SK-N-SH treated with all-trans-retinoic acid at 6 μM for 48 hours (cell line): ENCODE results near the gene RAE1.

Experiments used
- ATAC-seq: fragments of 200-7000 bp; cut with Tn5 transposase; 3 replicates; pipeline ENCODE4 v1.9.1; 2020; ENCODE audit warnings: mild to moderate bottlenecking, moderate library complexity
- ARNTL ChIP-seq: fragments of 450-650 bp; formaldehyde crosslinking; IDR thresholded peaks from 2 replicates; pipeline ENCODE4 v1.5.0; 2020; ENCODE audit warnings: low read depth, mild to moderate bottlenecking, moderate library complexity, borderline replicate concordance
- BACH2 ChIP-seq: fragments of 250-450 bp; sonication (Bioruptor Pico); IDR thresholded peaks from 2 replicates; pipeline ENCODE4 v1.9.0; 2021; ENCODE audit warnings: mild to moderate bottlenecking, borderline replicate concordance
- CSDC2 ChIP-seq: fragments of 250-450 bp; sonication (Bioruptor Pico); IDR thresholded peaks from 2 replicates; pipeline ENCODE4 v1.5.0; 2020; ENCODE audit warnings: mild to moderate bottlenecking, moderate library complexity
- CSRNP3 ChIP-seq: fragments of 250-450 bp; sonication (Bioruptor Pico); IDR thresholded peaks from 2 replicates; pipeline ENCODE4 v1.5.1; 2021; ENCODE audit warnings: mild to moderate bottlenecking, moderate library complexity
- ESRRG ChIP-seq: fragments of 250-450 bp; sonication (Bioruptor Pico); IDR thresholded peaks from 2 replicates; pipeline ENCODE4 v1.6.1; 2021; ENCODE audit warnings: mild to moderate bottlenecking
- GLIS3 ChIP-seq: fragments of 250-450 bp; sonication (Bioruptor Pico); IDR thresholded peaks from 2 replicates; pipeline ENCODE4 v1.5.0; 2020; ENCODE audit warnings: mild to moderate bottlenecking, moderate library complexity
- ISL1 ChIP-seq: fragments of 250-450 bp; sonication (Bioruptor Pico); IDR thresholded peaks from 2 replicates; pipeline ENCODE4 v2.1.2; 2022; ENCODE audit warnings: mild to moderate bottlenecking, moderate library complexity
- OSR1 ChIP-seq: fragments of 250-450 bp; sonication (Bioruptor Pico); IDR thresholded peaks from 2 replicates; pipeline ENCODE4 v1.8.0; 2022; ENCODE audit warnings: moderate library complexity, mild to moderate bottlenecking, inconsistent platforms
- PPARA ChIP-seq: fragments of 250-450 bp; sonication (Bioruptor Pico); IDR thresholded peaks from 2 replicates; pipeline ENCODE4 v1.5.0; 2020; ENCODE audit warnings: mild to moderate bottlenecking, borderline replicate concordance
- RARB ChIP-seq: fragments of 250-450 bp; sonication (Bioruptor Pico); IDR thresholded peaks from 2 replicates; pipeline ENCODE4 v1.8.0; 2021; ENCODE audit warnings: mild to moderate bottlenecking, moderate library complexity
- SNAI2 ChIP-seq: fragments of 250-450 bp; sonication (Bioruptor Pico); IDR thresholded peaks from 2 replicates; pipeline ENCODE4 v1.5.0; 2020; ENCODE audit warnings: mild to moderate bottlenecking, moderate library complexity
- TCF4 ChIP-seq: fragments of 250-450 bp; sonication (Bioruptor Pico); IDR thresholded peaks from 2 replicates; pipeline ENCODE4 v1.8.0; 2021; ENCODE audit warnings: mild to moderate bottlenecking, moderate library complexity, borderline replicate concordance
- TOX ChIP-seq: fragments of 250-450 bp; sonication (Bioruptor Pico); IDR thresholded peaks from 2 replicates; pipeline ENCODE4 v1.8.0; 2021; ENCODE audit warnings: mild to moderate bottlenecking, moderate library complexity, borderline replicate concordance
- ZC3H10 ChIP-seq: fragments of 250-450 bp; sonication (Bioruptor Pico); IDR thresholded peaks from 2 replicates; pipeline ENCODE4 v1.5.1; 2021; ENCODE audit warnings: mild to moderate bottlenecking, moderate library complexity
- ZFP3 ChIP-seq: fragments of 250-450 bp; sonication (Bioruptor Pico); IDR thresholded peaks from 2 replicates; pipeline ENCODE4 v1.5.0; 2020; ENCODE audit warnings: mild to moderate bottlenecking, moderate library complexity
- ZFP30 ChIP-seq: fragments of 450-650 bp; formaldehyde crosslinking; IDR thresholded peaks from 2 replicates; pipeline ENCODE4 v1.5.0; 2022; ENCODE audit warnings: mild to moderate bottlenecking, moderate library complexity
- ZNF565 ChIP-seq: fragments of 450-650 bp; formaldehyde crosslinking; conservative IDR thresholded peaks from 2 replicates; pipeline ENCODE4 v1.5.0; 2020; ENCODE audit warnings: low read depth, mild to moderate bottlenecking, moderate library complexity
- ZNF70 ChIP-seq: fragments of 450-650 bp; formaldehyde crosslinking; IDR thresholded peaks from 2 replicates; pipeline ENCODE4 v1.5.0; 2020; ENCODE audit warnings: mild to moderate bottlenecking, moderate library complexity
- ZNF8 ChIP-seq: fragments of 450-650 bp; formaldehyde crosslinking; IDR thresholded peaks from 2 replicates; pipeline ENCODE4 v1.5.0; 2020; ENCODE audit warnings: mild to moderate bottlenecking, moderate library complexity
- TF ChIP-seq, protein P1 (sequence below): fragments of 250-450 bp; sonication (Bioruptor Pico); IDR thresholded peaks from 2 replicates; pipeline ENCODE4 v1.8.0; 2021; ENCODE audit warnings: low read depth, mild to moderate bottlenecking, moderate library complexity, borderline replicate concordance
- TF ChIP-seq, protein P2 (sequence below): fragments of 250-450 bp; sonication (Bioruptor Pico); IDR thresholded peaks from 2 replicates; pipeline ENCODE4 v1.8.0; 2020; ENCODE audit warnings: mild to moderate bottlenecking, moderate library complexity, borderline replicate concordance
- TF ChIP-seq, protein P3 (sequence below): fragments of 250-450 bp; sonication (Bioruptor Pico); IDR thresholded peaks from 2 replicates; pipeline ENCODE4 v1.5.0; 2020; ENCODE audit warnings: mild to moderate bottlenecking, moderate library complexity

Gene RAE1

DNA sequence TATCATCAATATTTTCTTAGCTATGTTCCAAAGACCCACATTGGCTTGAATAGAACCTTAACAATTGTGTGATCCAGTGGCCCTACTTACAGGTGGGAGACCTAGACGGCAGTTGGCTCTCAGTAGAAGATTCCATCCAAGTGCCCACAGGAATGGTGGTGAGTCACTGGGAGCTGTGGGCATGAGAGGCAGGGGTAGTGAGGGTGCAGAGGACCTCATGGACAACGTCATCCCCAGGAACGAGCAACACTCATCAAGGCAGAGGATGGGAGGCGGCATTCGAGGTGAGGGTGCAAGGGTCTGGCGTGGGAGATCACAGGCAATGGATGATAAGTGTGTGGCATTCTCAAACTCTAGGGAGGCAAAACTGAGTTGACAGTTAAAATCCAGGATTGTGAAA lies 38.9 kb upstream of the RAE1 start:
- ATAC-seq = no peak
- TF ChIP-seq ZFP3 (CRISPR knock-in tag) = no peak
- TF ChIP-seq ISL1 (CRISPR knock-in tag) = no peak
- no peak for TF ChIP-seq GLIS3 (CRISPR knock-in tag)
- TF ChIP-seq CSDC2 (CRISPR knock-in tag) = no peak
- no peak for TF ChIP-seq ZNF70 (CRISPR knock-in tag)
- TF ChIP-seq RARB (CRISPR knock-in tag) = no peak
- no peak for TF ChIP-seq ZNF565
- TF ChIP-seq, protein P1, sequence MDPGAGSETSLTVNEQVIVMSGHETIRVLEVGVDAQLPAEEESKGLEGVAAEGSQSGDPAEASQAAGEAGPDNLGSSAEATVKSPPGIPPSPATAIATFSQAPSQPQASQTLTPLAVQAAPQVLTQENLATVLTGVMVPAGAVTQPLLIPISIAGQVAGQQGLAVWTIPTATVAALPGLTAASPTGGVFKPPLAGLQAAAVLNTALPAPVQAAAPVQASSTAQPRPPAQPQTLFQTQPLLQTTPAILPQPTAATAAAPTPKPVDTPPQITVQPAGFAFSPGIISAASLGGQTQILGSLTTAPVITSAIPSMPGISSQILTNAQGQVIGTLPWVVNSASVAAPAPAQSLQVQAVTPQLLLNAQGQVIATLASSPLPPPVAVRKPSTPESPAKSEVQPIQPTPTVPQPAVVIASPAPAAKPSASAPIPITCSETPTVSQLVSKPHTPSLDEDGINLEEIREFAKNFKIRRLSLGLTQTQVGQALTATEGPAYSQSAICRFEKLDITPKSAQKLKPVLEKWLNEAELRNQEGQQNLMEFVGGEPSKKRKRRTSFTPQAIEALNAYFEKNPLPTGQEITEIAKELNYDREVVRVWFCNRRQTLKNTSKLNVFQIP (CRISPR knock-in tag) = no peak
- TF ChIP-seq, protein P2, sequence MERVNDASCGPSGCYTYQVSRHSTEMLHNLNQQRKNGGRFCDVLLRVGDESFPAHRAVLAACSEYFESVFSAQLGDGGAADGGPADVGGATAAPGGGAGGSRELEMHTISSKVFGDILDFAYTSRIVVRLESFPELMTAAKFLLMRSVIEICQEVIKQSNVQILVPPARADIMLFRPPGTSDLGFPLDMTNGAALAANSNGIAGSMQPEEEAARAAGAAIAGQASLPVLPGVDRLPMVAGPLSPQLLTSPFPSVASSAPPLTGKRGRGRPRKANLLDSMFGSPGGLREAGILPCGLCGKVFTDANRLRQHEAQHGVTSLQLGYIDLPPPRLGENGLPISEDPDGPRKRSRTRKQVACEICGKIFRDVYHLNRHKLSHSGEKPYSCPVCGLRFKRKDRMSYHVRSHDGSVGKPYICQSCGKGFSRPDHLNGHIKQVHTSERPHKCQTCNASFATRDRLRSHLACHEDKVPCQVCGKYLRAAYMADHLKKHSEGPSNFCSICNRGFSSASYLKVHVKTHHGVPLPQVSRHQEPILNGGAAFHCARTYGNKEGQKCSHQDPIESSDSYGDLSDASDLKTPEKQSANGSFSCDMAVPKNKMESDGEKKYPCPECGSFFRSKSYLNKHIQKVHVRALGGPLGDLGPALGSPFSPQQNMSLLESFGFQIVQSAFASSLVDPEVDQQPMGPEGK = no peak
- TF ChIP-seq ZFP30 (CRISPR knock-in tag) = no peak

DNA sequence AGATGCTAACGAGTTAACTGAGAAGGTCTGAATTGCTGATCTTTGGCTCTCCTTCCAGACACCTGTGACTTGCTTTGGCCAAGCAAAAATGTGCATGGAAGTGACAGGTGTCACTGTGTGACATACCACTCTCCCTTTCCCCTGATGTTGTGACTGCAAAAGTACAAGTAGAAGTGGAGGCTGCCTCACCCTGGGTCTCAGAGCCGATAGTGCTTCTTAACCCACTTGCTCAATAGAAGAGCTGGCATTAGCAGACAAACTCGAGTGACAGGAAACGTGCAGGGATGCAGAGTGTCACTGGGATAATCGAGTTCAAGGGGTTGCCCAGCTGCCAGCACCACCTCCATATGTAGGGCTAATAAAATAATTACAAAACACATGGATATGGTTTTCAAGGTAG lies 37.8 kb upstream of the RAE1 start:
- TF ChIP-seq ZFP30 (CRISPR knock-in tag) (no peak), TOX (CRISPR knock-in tag) (no peak), PPARA (no peak), ESRRG (CRISPR knock-in tag) (no peak), TCF4 (no peak), BACH2 (CRISPR knock-in tag) (no peak), GLIS3 (CRISPR knock-in tag) (no peak), OSR1 (CRISPR knock-in tag) (no peak), ARNTL (CRISPR knock-in tag) (no peak), ZC3H10 (no peak), ZNF70 (CRISPR knock-in tag) (no peak), RARB (CRISPR knock-in tag) (no peak), CSRNP3 (CRISPR knock-in tag) (no peak)
- TF ChIP-seq, protein P3, sequence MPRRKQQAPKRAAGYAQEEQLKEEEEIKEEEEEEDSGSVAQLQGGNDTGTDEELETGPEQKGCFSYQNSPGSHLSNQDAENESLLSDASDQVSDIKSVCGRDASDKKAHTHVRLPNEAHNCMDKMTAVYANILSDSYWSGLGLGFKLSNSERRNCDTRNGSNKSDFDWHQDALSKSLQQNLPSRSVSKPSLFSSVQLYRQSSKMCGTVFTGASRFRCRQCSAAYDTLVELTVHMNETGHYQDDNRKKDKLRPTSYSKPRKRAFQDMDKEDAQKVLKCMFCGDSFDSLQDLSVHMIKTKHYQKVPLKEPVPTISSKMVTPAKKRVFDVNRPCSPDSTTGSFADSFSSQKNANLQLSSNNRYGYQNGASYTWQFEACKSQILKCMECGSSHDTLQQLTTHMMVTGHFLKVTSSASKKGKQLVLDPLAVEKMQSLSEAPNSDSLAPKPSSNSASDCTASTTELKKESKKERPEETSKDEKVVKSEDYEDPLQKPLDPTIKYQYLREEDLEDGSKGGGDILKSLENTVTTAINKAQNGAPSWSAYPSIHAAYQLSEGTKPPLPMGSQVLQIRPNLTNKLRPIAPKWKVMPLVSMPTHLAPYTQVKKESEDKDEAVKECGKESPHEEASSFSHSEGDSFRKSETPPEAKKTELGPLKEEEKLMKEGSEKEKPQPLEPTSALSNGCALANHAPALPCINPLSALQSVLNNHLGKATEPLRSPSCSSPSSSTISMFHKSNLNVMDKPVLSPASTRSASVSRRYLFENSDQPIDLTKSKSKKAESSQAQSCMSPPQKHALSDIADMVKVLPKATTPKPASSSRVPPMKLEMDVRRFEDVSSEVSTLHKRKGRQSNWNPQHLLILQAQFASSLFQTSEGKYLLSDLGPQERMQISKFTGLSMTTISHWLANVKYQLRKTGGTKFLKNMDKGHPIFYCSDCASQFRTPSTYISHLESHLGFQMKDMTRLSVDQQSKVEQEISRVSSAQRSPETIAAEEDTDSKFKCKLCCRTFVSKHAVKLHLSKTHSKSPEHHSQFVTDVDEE (CRISPR knock-in tag) = no peak
- ATAC-seq = no peak

- TF ChIP-seq ESRRG (CRISPR knock-in tag) (no peak), SNAI2 (CRISPR knock-in tag) (no peak), GLIS3 (CRISPR knock-in tag) (no peak), ZC3H10 (no peak), PPARA (no peak), CSRNP3 (CRISPR knock-in tag) (no peak), CSDC2 (CRISPR knock-in tag) (no peak), ZNF8 (no peak), ZFP30 (CRISPR knock-in tag) (no peak), TOX (CRISPR knock-in tag) (no peak), ZNF70 (CRISPR knock-in tag) (no peak), TCF4 (no peak), ARNTL (CRISPR knock-in tag) (no peak), OSR1 (CRISPR knock-in tag) (no peak), RARB (CRISPR knock-in tag) (no peak), ISL1 (CRISPR knock-in tag) (no peak), ZNF565 (no peak)
- TF ChIP-seq, protein P2 = no peak
- TF ChIP-seq, protein P1 (CRISPR knock-in tag) = no peak
- no peak for ATAC-seq
Measured at GRCh38 chr20:57313951-57314350, 37.1 kb upstream of the RAE1 start.
